Omental fat pad (tissue), 4 donors: ENCODE data around the gene TDRD6. TPM values are rescaled to one million over a fixed set of nuclear protein-coding genes. Genes with fewer than 3 reads are reported as not detected.

Source experiments
- ATAC-seq: fragments of 150-250 bp; one replicate; pipeline ENCODE4 v1.9.1; 2016; ENCODE audit warnings: mild to moderate bottlenecking, moderate library complexity; ENCODE audit not compliant: low FRiP score
- DNase-seq: peaks from one replicate; pipeline ENCODE4 v3.0.0-alpha.2; 2019; ENCODE audit warnings: low spot score
- CTCF ChIP-seq, 3 donors: fragments of 450-650 bp; IDR thresholded peaks; one replicate each; pipeline ENCODE4 v1.5.1; 2016 to 2017; ENCODE audit warnings: antibody characterized with exemption in 3 of 3, mild to moderate bottlenecking in 3 of 3, moderate library complexity in 2 of 3
- total RNA-seq, 4 donors: library from RNA; depleted of rRNA; stranded (reverse); fragments of >200 nt; gene quantifications; one replicate each; pipeline ENCODE4 v1.1.0, GENCODE V29; 2016

Gene TDRD6
- total RNA-seq, 4 donors from 2014 or later: 0.12 to 1.6 (median 0.59) TPM

- ATAC-seq: no peak
- no peak for DNase-seq
- no peak for TF ChIP-seq CTCF (IDR thresholded peaks at IDR 0.05)
These were observed 36.7 kb upstream of the TDRD6 start for GRCh38 chr6:46651006-46651405.

- DNase-seq (no peak), ATAC-seq (no peak)
- no peak for TF ChIP-seq CTCF (IDR thresholded peaks at IDR 0.05)
These were observed 35.9 kb upstream of the TDRD6 start for GRCh38 chr6:46651816-46652215.

GRCh38 chr6:46652232-46652602, 35.5 kb upstream of the TDRD6 start:
- DNase-seq: no peak
- no peak for ATAC-seq
- no peak for TF ChIP-seq CTCF (IDR thresholded peaks at IDR 0.05)

DNA sequence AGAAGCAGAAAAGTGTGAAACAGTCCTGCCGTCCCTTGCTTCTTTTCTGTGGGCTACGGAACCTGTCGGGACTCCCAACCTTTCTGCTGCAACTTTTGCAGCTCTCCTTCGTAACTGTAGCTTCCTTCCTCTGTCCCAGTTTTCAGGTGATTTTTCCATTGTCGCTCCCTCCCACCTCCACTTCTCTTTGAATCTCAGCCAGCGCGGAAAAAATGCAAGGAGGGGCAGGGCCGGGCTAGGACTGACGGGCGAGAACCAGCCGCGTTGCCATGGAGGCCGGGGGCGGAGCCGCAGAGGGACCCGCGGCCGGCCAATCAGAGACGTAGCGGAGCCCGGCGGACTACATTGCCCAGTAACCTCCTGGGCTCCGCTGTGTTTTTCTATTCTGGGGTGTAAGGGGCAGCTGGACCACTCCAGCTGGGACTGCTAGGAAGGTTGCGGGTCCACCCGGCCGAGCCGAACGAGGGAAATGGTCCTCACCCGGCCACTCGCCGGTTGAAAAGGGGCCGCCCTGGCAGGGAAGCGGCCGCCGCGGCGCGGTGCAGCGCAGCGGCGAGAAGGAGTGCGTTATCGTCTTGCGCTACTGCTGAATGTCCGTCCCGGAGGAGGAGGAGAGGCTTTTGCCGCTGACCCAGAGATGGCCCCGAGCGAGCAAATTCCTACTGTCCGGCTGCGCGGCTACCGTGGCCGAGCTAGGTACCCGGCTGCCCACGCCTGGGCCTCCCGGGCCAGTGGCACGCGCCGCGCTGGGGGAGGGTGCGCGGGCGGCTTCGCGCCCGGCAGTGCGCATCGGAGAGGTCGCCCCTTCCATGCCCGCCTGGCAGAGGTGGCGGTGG, 34.9 kb upstream of the TDRD6 start, which contains the start of the genes CYP39A1 and SLC25A27:
Gene CYP39A1 (minus strand): TSS at position 216 of the 836 bp plus-strand sequence. CDS start 236 bp downstream, outside the sequence.
Gene SLC25A27 (plus strand): TSS at position 373 of the 836 bp plus-strand sequence. CDS start 218 bp downstream, at position 591.
- ATAC-seq (peak; percentile 99), DNase-seq (peak; percentile 86)
- no peak for TF ChIP-seq CTCF (IDR thresholded peaks at IDR 0.05)

DNA sequence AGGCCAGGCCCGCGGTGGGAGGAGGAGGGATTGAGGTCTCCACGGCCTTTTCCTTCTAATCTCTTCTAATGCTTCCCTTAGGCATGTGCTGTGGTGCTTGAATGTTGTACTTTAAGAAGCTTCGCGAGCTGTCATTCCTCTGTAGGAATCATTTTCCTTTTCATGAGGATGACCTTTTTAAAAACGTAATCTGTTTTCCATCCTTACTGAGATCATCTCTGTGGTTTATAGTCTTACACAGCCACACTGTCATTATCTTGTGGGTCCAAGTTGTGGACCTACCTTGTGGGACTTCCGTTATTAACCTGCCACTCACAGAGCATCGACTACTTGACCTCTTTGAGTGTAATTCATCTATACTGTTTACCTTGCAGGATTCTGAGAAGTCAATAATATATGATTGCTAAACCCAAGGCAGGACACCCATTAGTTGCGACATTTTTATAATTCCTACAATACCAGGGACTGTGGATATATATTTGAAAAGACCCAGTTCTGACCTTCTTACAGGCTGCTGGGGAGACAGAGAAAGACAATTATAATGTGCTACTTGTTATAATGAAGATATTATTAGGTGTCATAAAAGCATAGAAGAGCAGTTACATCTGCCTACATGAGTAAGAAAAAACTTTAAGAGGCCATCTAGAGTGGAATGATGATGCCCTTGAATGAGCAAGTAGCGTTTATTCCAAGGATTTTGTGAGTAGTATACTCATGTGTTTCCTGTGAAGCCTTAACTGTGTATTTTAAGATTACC, 34.1 kb upstream of the TDRD6 start:
- no peak for DNase-seq
- TF ChIP-seq CTCF (IDR thresholded peaks at IDR 0.05): no peak
- ATAC-seq: no peak

DNA sequence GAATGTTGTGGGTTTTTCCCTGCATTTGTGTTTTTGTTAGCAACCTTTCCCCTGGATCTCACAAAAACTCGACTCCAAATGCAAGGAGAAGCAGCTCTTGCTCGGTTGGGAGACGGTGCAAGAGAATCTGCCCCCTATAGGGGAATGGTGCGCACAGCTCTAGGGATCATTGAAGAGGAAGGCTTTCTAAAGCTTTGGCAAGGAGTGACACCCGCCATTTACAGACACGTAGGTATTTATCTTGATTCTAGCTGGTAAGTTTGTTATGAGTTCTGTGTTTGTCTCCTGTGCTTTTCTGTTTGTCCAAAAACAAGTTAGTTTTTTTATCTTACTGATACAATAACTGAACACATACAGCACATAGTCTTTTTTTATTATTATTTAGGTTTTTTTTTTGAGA, 31.9 kb upstream of the TDRD6 start:
- TF ChIP-seq CTCF (IDR thresholded peaks at IDR 0.05): no peak
- DNase-seq: no peak
- ATAC-seq: no peak
